GM21576 (cell line): ENCODE data around the gene KCNAB1.
"Not testable (repeated sequence)": the region's sequence is repeated elsewhere in the genome, so short reads cannot be mapped to it uniquely, and the experiment has no call there.

ENCODE experiments used
- ATAC-seq: cut with Tn5 transposase; IDR thresholded peaks from one replicate; pipeline ENCODE4 v1.9.1; 2021; ENCODE audit warnings: mild to moderate bottlenecking, moderate library complexity; ENCODE audit not compliant: unreplicated experiment

Gene KCNAB1

GRCh38 chr3:156216216-156216615 is 95.8 kb downstream of the KCNAB1 start:
- ATAC-seq, result no peak

- no peak for ATAC-seq
These were observed 96.5 kb downstream of the KCNAB1 start for GRCh38 chr3:156216852-156217251.

- no peak for ATAC-seq
These were observed 97.4 kb downstream of the KCNAB1 start for GRCh38 chr3:156217674-156218352.

GRCh38 chr3:156218353-156218744 is 98.0 kb downstream of the KCNAB1 start:
- no peak for ATAC-seq

GRCh38 chr3:156222381-156222780 is 102.0 kb downstream of the KCNAB1 start:
- ATAC-seq, result not testable (repeated sequence)

- ATAC-seq, result not testable (repeated sequence)
These were observed 103.7 kb downstream of the KCNAB1 start for GRCh38 chr3:156224046-156224445.

- no peak for ATAC-seq
These were observed 106.5 kb downstream of the KCNAB1 start for GRCh38 chr3:156226676-156227420.

GRCh38 chr3:156227704-156228103 is 107.3 kb downstream of the KCNAB1 start:
- no peak for ATAC-seq

- no peak for ATAC-seq
These were observed 110.0 kb downstream of the KCNAB1 start for GRCh38 chr3:156230278-156230900.

GRCh38 chr3:156231221-156231620 is 110.8 kb downstream of the KCNAB1 start:
- ATAC-seq, result not testable (repeated sequence)

GRCh38 chr3:156233876-156234275 is 113.5 kb downstream of the KCNAB1 start:
- ATAC-seq, result no peak

GRCh38 chr3:156236556-156237260 is 116.3 kb downstream of the KCNAB1 start:
- no peak for ATAC-seq

GRCh38 chr3:156240642-156241041 is 120.3 kb downstream of the KCNAB1 start:
- no peak for ATAC-seq

GRCh38 chr3:156246961-156247725 is 126.8 kb downstream of the KCNAB1 start:
- ATAC-seq, result no peak

- ATAC-seq, result no peak
These were observed 130.2 kb downstream of the KCNAB1 start for GRCh38 chr3:156250550-156250949.

GRCh38 chr3:156251424-156251823 is 131.0 kb downstream of the KCNAB1 start:
- ATAC-seq, result no peak

- ATAC-seq, result no peak
These were observed 132.3 kb downstream of the KCNAB1 start for GRCh38 chr3:156252656-156253055.

GRCh38 chr3:156253150-156253549 is 132.8 kb downstream of the KCNAB1 start:
- no peak for ATAC-seq

- no peak for ATAC-seq
These were observed 135.9 kb downstream of the KCNAB1 start for GRCh38 chr3:156256256-156256655.

GRCh38 chr3:156256945-156257344 is 136.6 kb downstream of the KCNAB1 start:
- ATAC-seq, result no peak

- no peak for ATAC-seq
These were observed 137.9 kb downstream of the KCNAB1 start for GRCh38 chr3:156258301-156258700.
